Heart right ventricle (tissue), 16 donors: ENCODE results near the gene BARD1. TPM values are rescaled to one million over a fixed set of nuclear protein-coding genes. Genes with fewer than 3 reads are reported as not detected.

Source experiments
- ATAC-seq, 8 donors: fragments of 200-7000 bp; cut with Tn5 transposase; one replicate each; pipeline ENCODE4 v1.9.1; 2020; ENCODE audit warnings: mild to moderate bottlenecking in 8 of 8, moderate library complexity in 8 of 8, moderate number of reproducible peaks in 1 of 8
- DNase-seq, 2 donors: peaks; one replicate each; pipeline ENCODE4 v3.0.0-alpha.2; 2020
- H3K27ac ChIP-seq, 10 donors: fragments of 200-600 bp; sonication (generic) in 2 of 10; one replicate each; pipeline versions ENCODE4 v1.5.0 to v1.8.0; 2020 to 2022; ENCODE audit warnings: mild to moderate bottlenecking in 3 of 10
- H3K27me3 ChIP-seq, 7 donors: fragments of 200-600 bp; one replicate each; pipeline ENCODE4 v1.8.0; 2021 to 2022; ENCODE audit warnings: mild to moderate bottlenecking in 2 of 7
- H3K36me3 ChIP-seq, 9 donors: fragments of 200-600 bp; sonication (generic) in 1 of 9; one replicate each; pipeline versions ENCODE4 v1.5.0 to v1.8.0; 2020 to 2022; ENCODE audit warnings: mild to moderate bottlenecking in 2 of 9
- H3K4me1 ChIP-seq, 9 donors: fragments of 200-600 bp; sonication (generic) in 1 of 9; one replicate each; pipeline versions ENCODE4 v1.5.0 to v1.8.0; 2020 to 2022; ENCODE audit warnings: mild to moderate bottlenecking in 4 of 9
- H3K4me3 ChIP-seq, 10 donors: fragments of 200-600 bp; sonication (generic) in 2 of 10; one replicate each; pipeline versions ENCODE4 v1.5.0 to v1.8.0; 2020 to 2022; ENCODE audit warnings: mild to moderate bottlenecking in 7 of 10, moderate library complexity in 2 of 10
- H3K9me3 ChIP-seq, 11 donors: fragments of 200-600 bp in 10 of 11; sonication (generic) in 2 of 11; one replicate each; pipeline versions ENCODE4 v1.5.0 to v1.8.0; 2013 to 2022; ENCODE audit warnings: mild to moderate bottlenecking in 2 of 11, control low read depth in 1 of 11, moderate library complexity in 1 of 11
- CTCF ChIP-seq, 9 donors: fragments of 200-600 bp; sonication (generic) in 2 of 9; IDR thresholded peaks; one replicate each; pipeline versions ENCODE4 v1.5.0 to v1.8.0; 2021 to 2022; ENCODE audit warnings: antibody characterized with exemption in 9 of 9, mild to moderate bottlenecking in 5 of 9, moderate library complexity in 1 of 9
- WGBS, 2 donors: extraction: QIAGEN DNeasy Blood & Tissue Kit; methylation state at CpG; one replicate each; pipeline ENCODE4 v1.1.7; 2013; ENCODE audit warnings: inconsistent platforms in 1 of 2; 5-methylcytosine and 5-hydroxymethylcytosine counted together
- intact Hi-C, 10 donors: fragments of 100-400 bp; cut with DNase I; formaldehyde crosslinking; loops; one replicate each; pipeline versions ENCODE4 v1.11.1 to v1.14.2; 2022
- long read RNA-seq, 3 donors: library from polyadenylated mRNA; unstranded; transcript quantifications; one replicate each; pipeline ENCODE4 v2.0.0, GENCODE V29; 2020 to 2021
- polyA plus RNA-seq, 2 donors: library from polyadenylated mRNA; stranded (reverse); fragments of 200-250 nt; gene quantifications; one replicate each; pipeline ENCODE4 v1.2.3, GENCODE V29; 2013
- total RNA-seq, 10 donors: library from RNA; stranded (reverse); fragmentation: NEBNext Ultra II Directional in 3 of 10; extraction: Animal tissue kit (Norgen Biotek cat#: 25700) in 3 of 10; gene quantifications; one replicate each; pipeline versions ENCODE4 v1.2.1 to v1.2.4, GENCODE V29; 2021 to 2023
- donor health status: Arrhythmogenic right ventricular cardiomyopathy.
- donor health status: ischemic (EF 13 %, LVEDD 7.1; RV severe dilation, severe dysfunction).
- donor health status: healthy with polysubstance abuse.
- donor health status: DM: no; HTN: yes; CAD: no.
- donor health status: DM: no; HTN: no; CAD: no.
- donor health status: ischemic (EF 25% LVEDD 6.9; RV normal size, moderate dysfunction).
- donor health status: ischemic (EF 25% LVEDD 5.7; RV mildly dilated, moderate dysfunction).
- donor health status: healthy.
- donor health status: DM: yes; HTN: yes; CAD: no.
- donor health status: Ischemic cardiomyopathy.
- donor health status: ischemic (EF 35%, LVEDD 5.7; RV mildly dilated, moderate dysfunction).
- donor health status: nonischemic (EF 11% LVEDD 7.7; RV severe dilation, severe dysfunction).
- donor health status: DM: yes; HTN: yes; CAD: no.
- donor health status: PGD.
- donor health status: ischemic (EF 29% LVEDD 5.4; RV normal size, mild dysfunction).
- donor health status: nonischemic (EF 23%, LVEDD 6.1; RV moderate dilation, normal function).

BARD1 gene
- total RNA-seq = 10 to 100 TPM in 4 of 10 donors, 1 to 10 TPM in 6; 6.0 to 15.5 (median 9.3) TPM
- polyA plus RNA-seq = 1 to 10 TPM; 1.4 TPM
- long read RNA-seq, donor 1, full-length matches to known transcripts = 3 of 6 reads
- long read RNA-seq, donor 1, partial matches to known transcripts = 2 of 6 reads
- long read RNA-seq, donor 1, other reads (novel, unspliced or antisense) = 1 of 6 reads
- long read RNA-seq, donor 2, full-length matches to known transcripts = 3 of 4 reads
- long read RNA-seq, donor 2, partial matches to known transcripts = 0 of 4 reads
- long read RNA-seq, donor 2, other reads (novel, unspliced or antisense) = 1 of 4 reads
- long read RNA-seq, donor 3, full-length matches to known transcripts = 12 of 21 reads
- long read RNA-seq, donor 3, partial matches to known transcripts = 1 of 21 reads
- long read RNA-seq, donor 3, other reads (novel, unspliced or antisense) = 8 of 21 reads

- H3K4me3 ChIP-seq = peak within 1 kb of the TSS; percentile 51 to 94 (median 90)
Measured at GRCh38 chr2:214808981-214809750, at the start of gene BARD1. Gene BARD1, minus strand, starts transcription at chr2:214809683. Its CDS starts 114 bp downstream, at chr2:214809569.

GRCh38 chr2:214856137-214856536 lies 46.7 kb upstream of the BARD1 start:
- ATAC-seq = no peak
- Histone ChIP-seq H3K36me3 (no peaks in the 10 kb centered on the region), H3K27me3 (no peaks in the 10 kb centered on the region), H3K27ac (no peak overlapping the region), H3K9me3 (no peaks in the 10 kb centered on the region), H3K4me1 (no peaks in the 10 kb centered on the region), H3K4me3 (no peak overlapping the region)
- WGBS, 2 donors = 68 to 69% methylated on average over 3 of the region's 3 CpGs
- DNase-seq = no peak
- intact Hi-C loops = no loop called here
- TF ChIP-seq CTCF (IDR thresholded peaks at IDR 0.05) = no peak

More at GRCh38 chr2:214808981-214809750, at the start of gene BARD1:
- no peaks in the 10 kb centered on the region for H3K27me3 ChIP-seq
- ATAC-seq (peak; percentile 8 to 46 (median 26)), DNase-seq (peak; percentile 29 to 41)
- peak in 1 of 9 donors; percentile 8 for TF ChIP-seq CTCF (IDR thresholded peaks at IDR 0.05)
- WGBS, 2 donors = 0% methylated on average over 73 to 76 of the region's 76 CpGs
- H3K36me3 ChIP-seq = no peaks in the 10 kb centered on the region
- peaks cover 0 to 36% (median 14%) of the 10 kb centered on the region in 9 donors for H3K4me1 ChIP-seq
- no peaks in the 10 kb centered on the region for H3K9me3 ChIP-seq
- intact Hi-C loops = no loop called here
- H3K27ac ChIP-seq = peak within 1 kb of the TSS in 9 of 10 donors; percentile 77 to 94 (median 89)

- DNase-seq (no peak), ATAC-seq (no peak)
- no peaks in the 10 kb centered on the region for H3K27me3 ChIP-seq
- no peaks in the 10 kb centered on the region for H3K4me1 ChIP-seq
- H3K4me3 ChIP-seq = no peak overlapping the region
- no peak overlapping the region for H3K27ac ChIP-seq
- intact Hi-C loops = no loop called here
- 70 to 84% methylated on average over 2 of the region's 2 CpGs for WGBS, 2 donors
- no peaks in the 10 kb centered on the region for H3K36me3 ChIP-seq
- no peaks in the 10 kb centered on the region for H3K9me3 ChIP-seq
- TF ChIP-seq CTCF (IDR thresholded peaks at IDR 0.05) = no peak
Measured at GRCh38 chr2:214853906-214854305, 44.4 kb upstream of the BARD1 start.

- H3K27me3 ChIP-seq = no peaks in the 10 kb centered on the region
- no peak overlapping the region for H3K4me3 ChIP-seq
- H3K36me3 ChIP-seq = no peaks in the 10 kb centered on the region
- 92 to 96% methylated on average over 2 of the region's 2 CpGs for WGBS, 2 donors
- intact Hi-C loops = no loop called here
- H3K4me1 ChIP-seq = no peaks in the 10 kb centered on the region
- no peak for DNase-seq
- no peak overlapping the region for H3K27ac ChIP-seq
- peaks cover 0 to 12% (median 0%) of the 10 kb centered on the region in 11 donors for H3K9me3 ChIP-seq
- no peak for TF ChIP-seq CTCF (IDR thresholded peaks at IDR 0.05)
- ATAC-seq = no peak
Measured at GRCh38 chr2:214843823-214844222, 34.3 kb upstream of the BARD1 start.
